SK-N-SH (cell line): ENCODE results near the gene MORN3. TPM values are rescaled to one million over a fixed set of nuclear protein-coding genes. Genes with fewer than 3 reads are reported as not detected.
A peak's percentile ranks its signal among the peaks of the same experiment; 100 is the strongest.

ENCODE experiments used
- CTCF ChIA-PET: fragments of 300-600, 350-600 bp; formaldehyde crosslinking; extraction: SDS; loops from one replicate; lab custom pipeline; 2021; lab: Yijun Ruan, JAX
- POLR2A ChIA-PET: fragments of 350-600 bp; sonication (Branson Sonifier 250); formaldehyde crosslinking; extraction: SDS; loops from one replicate; lab custom pipeline; 2020; ENCODE audit warnings: antibody characterized with exemption, inconsistent platforms; lab: Yijun Ruan, JAX
- DNase-seq: peaks from one replicate; pipeline ENCODE4 v3.0.0; 2012
- H2AFZ ChIP-seq: fragments of 200-600 bp; sonication (generic); 2 replicates; pipeline ENCODE4 v1.8.1; 2016; ENCODE audit warnings: antibody characterized with exemption, mild to moderate bottlenecking, low read depth
- H3F3A ChIP-seq: fragments of 200-600 bp; sonication (generic); replicated peaks from 2 replicates; pipeline ENCODE3; 2016; ENCODE audit warnings: antibody characterized with exemption, mild to moderate bottlenecking; ENCODE audit not compliant: insufficient read depth
- H3K27ac ChIP-seq, 2 experiments: fragments of 200-500 bp in 1 of 2; fragments of 200-600 bp in 1 of 2; sonication (Bioruptor generic) in 1 of 2; sonication (generic), shearing (Covaris generic) in 1 of 2; 2 replicates each; pipeline versions ENCODE4 v1.5.1 to v1.6.1; 2014 to 2016; ENCODE audit warnings: low read depth in 2 of 2, inconsistent platforms in 1 of 2, low read length in 1 of 2, mild to moderate bottlenecking in 1 of 2, mixed read lengths in 1 of 2
- H3K27me3 ChIP-seq: fragments of 200-600 bp; sonication (generic), shearing (Covaris generic); 2 replicates; pipeline ENCODE4 v1.6.1; 2016; ENCODE audit warnings: mixed run types; ENCODE audit not compliant: insufficient read depth
- H3K36me3 ChIP-seq, 2 experiments: fragments of 200-500 bp in 1 of 2; fragments of 200-600 bp in 1 of 2; sonication (Bioruptor generic) in 1 of 2; sonication (generic) in 1 of 2; replicated peaks in 1 of 2; 2 replicates each; pipeline versions ENCODE3 to v1.5.1; 2014 to 2016; ENCODE audit warnings: low read length in 1 of 2, mild to moderate bottlenecking in 1 of 2; ENCODE audit not compliant: insufficient read depth in 2 of 2, control insufficient read depth in 1 of 2
- H3K4me1 ChIP-seq, 2 experiments: fragments of 200-500 bp in 1 of 2; fragments of 200-600 bp in 1 of 2; sonication (Bioruptor generic) in 1 of 2; sonication (generic), shearing (Covaris generic) in 1 of 2; 2 replicates each; pipeline versions ENCODE4 v1.5.1 to v1.6.1; 2014 to 2016; ENCODE audit warnings: low read depth in 1 of 2, low read length in 1 of 2, mixed run types in 1 of 2; ENCODE audit not compliant: insufficient read depth in 2 of 2, control insufficient read depth in 1 of 2
- H3K4me2 ChIP-seq: fragments of 200-600 bp; sonication (generic), shearing (Covaris generic); 2 replicates; pipeline ENCODE4 v1.6.1; 2017; ENCODE audit warnings: mixed run types
- H3K4me3 ChIP-seq, 2 experiments: fragments of 200-500 bp in 1 of 2; fragments of 200-600 bp in 1 of 2; sonication (Bioruptor generic) in 1 of 2; sonication (generic), shearing (Covaris generic) in 1 of 2; 2 replicates each; pipeline versions ENCODE4 v1.5.1 to v1.8.1; 2014 to 2016; ENCODE audit warnings: low read depth in 2 of 2, inconsistent platforms in 1 of 2, low read length in 1 of 2, mild to moderate bottlenecking in 1 of 2, mixed read lengths in 1 of 2, moderate library complexity in 1 of 2
- H3K79me2 ChIP-seq: fragments of 200-600 bp; sonication (generic); 2 replicates; pipeline ENCODE4 v1.8.1; 2017; ENCODE audit warnings: mild to moderate bottlenecking; ENCODE audit not compliant: insufficient read depth
- H3K9ac ChIP-seq: fragments of 200-600 bp; sonication (generic); 2 replicates; pipeline ENCODE4 v1.6.1; 2017; ENCODE audit warnings: mixed run types
- H3K9me2 ChIP-seq: fragments of 200-600 bp; sonication (generic); 2 replicates; pipeline ENCODE4 v1.6.1; 2017; ENCODE audit warnings: mixed run types
- H3K9me3 ChIP-seq: fragments of 200-600 bp; sonication (generic); 2 replicates; pipeline ENCODE4 v1.6.1; 2017; ENCODE audit warnings: mixed run types, mild to moderate bottlenecking, moderate library complexity
- H4K20me1 ChIP-seq: fragments of 200-600 bp; sonication (generic); 2 replicates; pipeline ENCODE4 v1.6.1; 2017; ENCODE audit warnings: mild to moderate bottlenecking, mixed run types; ENCODE audit not compliant: insufficient read depth
- CTCF ChIP-seq: fragments of 200-600 bp; sonication (generic); IDR thresholded peaks from 2 replicates; pipeline ENCODE4 v1.6.1; 2017; ENCODE audit warnings: antibody characterized with exemption, mild to moderate bottlenecking, moderate library complexity
- ELF1 ChIP-seq: IDR thresholded peaks from 2 replicates; pipeline ENCODE4 v1.4.0; 2012
- EP300 ChIP-seq, 2 experiments: IDR thresholded peaks; 2 replicates each; pipeline versions ENCODE4 v1.4.0 to v1.6.1; 2012; ENCODE audit warnings: borderline replicate concordance in 1 of 2, low read depth in 1 of 2, low read length in 1 of 2
- FOSL2 ChIP-seq: IDR thresholded peaks from 2 replicates; pipeline ENCODE4 v1.4.0; 2012; ENCODE audit warnings: low read depth, mild to moderate bottlenecking, moderate library complexity, borderline replicate concordance
- FOXJ3 ChIP-seq: sonication (generic); formaldehyde crosslinking; IDR thresholded peaks from 2 replicates; pipeline ENCODE4 v1.5.1; 2020; ENCODE audit warnings: mild to moderate bottlenecking, missing genetic modification reagents
- GABPA ChIP-seq: IDR thresholded peaks from 2 replicates; pipeline ENCODE4 v1.4.0; 2012; ENCODE audit warnings: low read depth, mild to moderate bottlenecking
- GATA2 ChIP-seq: sonication (generic); formaldehyde crosslinking; IDR thresholded peaks from 2 replicates; pipeline ENCODE4 v1.5.0; 2020; ENCODE audit warnings: mild to moderate bottlenecking, missing genetic modification reagents
- JUND ChIP-seq: IDR thresholded peaks from 2 replicates; pipeline ENCODE4 v1.4.0; 2012
- NRF1 ChIP-seq: IDR thresholded peaks from 2 replicates; pipeline ENCODE4 v1.6.1; 2012; ENCODE audit warnings: low read depth, mild to moderate bottlenecking, low read length
- PBX3 ChIP-seq: IDR thresholded peaks from 2 replicates; pipeline ENCODE4; 2012
- POLR2AphosphoS5 ChIP-seq: IDR thresholded peaks from 2 replicates; pipeline ENCODE4 v1.6.1; 2012; ENCODE audit warnings: low read depth, low read length
- RAD21 ChIP-seq: IDR thresholded peaks from 2 replicates; pipeline ENCODE4 v1.6.1; 2012; ENCODE audit warnings: mild to moderate bottlenecking, low read length
- RCOR1 ChIP-seq: fragments of 150-350 bp; IDR thresholded peaks from 2 replicates; pipeline ENCODE4 v1.6.1; 2017; ENCODE audit warnings: antibody characterized with exemption, low read length
- RFX5 ChIP-seq: IDR thresholded peaks from 2 replicates; pipeline ENCODE4 v1.6.1; 2012; ENCODE audit warnings: mild to moderate bottlenecking, improper control_type of control experiment, low read length
- SMC3 ChIP-seq: IDR thresholded peaks from 2 replicates; pipeline ENCODE4 v1.6.1; 2012; ENCODE audit warnings: low read depth, low read length, improper control_type of control experiment
- TCF12 ChIP-seq: IDR thresholded peaks from 2 replicates; pipeline ENCODE4 v1.4.0; 2012
- USF2 ChIP-seq: fragments of 150-350 bp; IDR thresholded peaks from 2 replicates; pipeline ENCODE4 v1.6.1; 2017; ENCODE audit warnings: antibody characterized with exemption, low read length, low read depth, borderline replicate concordance
- ZBTB33 ChIP-seq: IDR thresholded peaks from 2 replicates; pipeline ENCODE4 v1.4.0; 2012; ENCODE audit warnings: low read depth, borderline replicate concordance
- WGBS: methylation state at CpG from one replicate; pipeline ENCODE4 v1.1.6; 2017; ENCODE audit warnings: low lambda C conversion rate; 5-methylcytosine and 5-hydroxymethylcytosine counted together
- polyA plus RNA-seq, 3 experiments: library from polyadenylated mRNA; depleted of rRNA; stranded (reverse); fragments of >200 nt; gene quantifications; 2 replicates each; pipeline ENCODE4 v1.2.3, GENCODE V29; 2012

Gene MORN3
- polyA plus RNA-seq, 1 of the 3 experiments (the other 2 are of a cell fraction) = 2.7 TPM

GRCh38 chr12:121673013-121673511 is 3.6 kb upstream of the MORN3 start:
- peaks cover 0 to 6% of the 10 kb centered on the region in 2 experiments; a peak in 1 of 4 replicates for H3K4me1 ChIP-seq
- H3K4me2 ChIP-seq = peak overlapping the region; percentile 72
- H2AFZ ChIP-seq = peak overlapping the region; percentile 98
- H3K27me3 ChIP-seq = no peaks in the 10 kb centered on the region
- no peaks in the 10 kb centered on the region for H4K20me1 ChIP-seq
- 73% methylated on average over 10 of the region's 12 CpGs for WGBS
- H3K9ac ChIP-seq = peak overlapping the region; percentile 18; the same call in 1 of the 2 replicates
- peak; percentile 71 for DNase-seq
- ChIA-PET POLR2A (interaction anchor here (1.2 to 1.4 kb wide), 2 partner anchors 36 to 136 kb away, joined by 4 read pairs; no protein-coding TSS in a partner anchor), CTCF (interaction anchor here (0.7 to 8.3 kb wide), 5 partner anchors 14 to 122 kb away, joined by 3 to 204 read pairs (median 4); partner anchors contain the start of gene RHOF)
- TF ChIP-seq SMC3 = no peak
- TF ChIP-seq TCF12 = no peak
- no peak for TF ChIP-seq GATA2 (CRISPR knock-in tag)
- no peak for TF ChIP-seq RCOR1
- no peak for TF ChIP-seq PBX3
- no peak for TF ChIP-seq USF2
- no peak for TF ChIP-seq FOSL2
- no peak for TF ChIP-seq ELF1
- TF ChIP-seq POLR2AphosphoS5 = no peak
- no peak for TF ChIP-seq JUND
- no peak for TF ChIP-seq EP300 (IDR thresholded peaks at IDR 0.05; ENCODE audit: borderline replicate concordance in 1 of 2, low read depth in 1 of 2, low read length in 1 of 2)
- peak overlapping the region in 1 of 2 experiments; percentile 2; a peak in 1 of 4 replicates for H3K27ac ChIP-seq
- no peaks in the 10 kb centered on the region for H3K79me2 ChIP-seq
- no peaks in the 10 kb centered on the region for H3K36me3 ChIP-seq
- H3F3A ChIP-seq = peaks cover 8% of the 10 kb centered on the region
- no peaks in the 10 kb centered on the region for H3K9me2 ChIP-seq
- H3K4me3 ChIP-seq = peak overlapping the region in 1 of 2 experiments; percentile 54; a peak in 1 of 4 replicates
- H3K9me3 ChIP-seq = no peaks in the 10 kb centered on the region

- Histone ChIP-seq H2AFZ (0 out of 2 replicates have a peak overlapping the region, but pooled peaks have one; percentile 41), H3K79me2 (no peaks in the 10 kb centered on the region), H3K4me3 (no peak overlapping the region), H3F3A (peaks cover 8% of the 10 kb centered on the region), H4K20me1 (no peaks in the 10 kb centered on the region), H3K9me3 (no peaks in the 10 kb centered on the region), H3K9ac (no peak overlapping the region), H3K27ac (no peak overlapping the region), H3K4me1 (peaks cover 0 to 6% of the 10 kb centered on the region in 2 experiments; a peak in 1 of 4 replicates), H3K36me3 (no peaks in the 10 kb centered on the region), H3K27me3 (no peaks in the 10 kb centered on the region), H3K4me2 (no peak overlapping the region), H3K9me2 (no peaks in the 10 kb centered on the region)
- 69% methylated on average over 15 of the region's 18 CpGs for WGBS
- peak; percentile 84 for DNase-seq
- ChIA-PET CTCF (interaction anchor here (0.6 to 8.3 kb wide), 51 partner anchors 10 to 494 kb away, joined by 3 to 204 read pairs (median 5); partner anchors contain the start of gene ORAI1), POLR2A (interaction anchor here (0.8 to 1.1 kb wide), 5 partner anchors 42 to 132 kb away, joined by 3 to 5 read pairs (median 3); partner anchors contain the start of genes KDM2B and ORAI1)
- TF ChIP-seq RAD21 = peak; percentile 72
- no peak for TF ChIP-seq RFX5
- no peak for TF ChIP-seq FOSL2
- no peak for TF ChIP-seq POLR2AphosphoS5
- TF ChIP-seq ZBTB33 = no peak
- TF ChIP-seq GATA2 (CRISPR knock-in tag) = no peak
- no peak for TF ChIP-seq GABPA
- TF ChIP-seq CTCF = peak; percentile 79
- TF ChIP-seq SMC3 = peak; percentile 56
- TF ChIP-seq TCF12 = no peak
- no peak for TF ChIP-seq FOXJ3
- TF ChIP-seq NRF1 = no peak
These were observed 519 bp downstream of the MORN3 start for GRCh38 chr12:121668750-121669520.
